ENCODE results near the gene BCAR3.

Gene BCAR3

DNA sequence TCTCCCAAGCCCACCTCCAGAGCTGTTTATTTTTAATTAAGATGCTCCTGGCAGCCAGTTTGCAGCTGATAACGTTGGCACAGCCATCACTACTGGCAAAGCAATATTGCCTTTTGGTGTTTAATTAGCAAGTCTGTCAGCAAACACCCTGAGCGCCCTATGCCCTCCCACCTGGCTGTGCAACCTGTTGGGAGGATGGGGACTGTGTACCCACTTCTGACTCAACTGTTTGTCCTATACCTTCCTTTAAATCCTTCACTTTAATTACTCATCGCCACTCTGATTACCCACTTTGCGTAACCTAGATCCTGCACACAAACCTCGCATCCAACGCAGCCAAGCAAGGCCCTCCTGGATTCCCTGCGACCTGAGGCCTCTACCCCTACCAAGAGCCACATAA is 67.1 kb downstream of the BCAR3 start:
- no peak for DNase-seq

DNA sequence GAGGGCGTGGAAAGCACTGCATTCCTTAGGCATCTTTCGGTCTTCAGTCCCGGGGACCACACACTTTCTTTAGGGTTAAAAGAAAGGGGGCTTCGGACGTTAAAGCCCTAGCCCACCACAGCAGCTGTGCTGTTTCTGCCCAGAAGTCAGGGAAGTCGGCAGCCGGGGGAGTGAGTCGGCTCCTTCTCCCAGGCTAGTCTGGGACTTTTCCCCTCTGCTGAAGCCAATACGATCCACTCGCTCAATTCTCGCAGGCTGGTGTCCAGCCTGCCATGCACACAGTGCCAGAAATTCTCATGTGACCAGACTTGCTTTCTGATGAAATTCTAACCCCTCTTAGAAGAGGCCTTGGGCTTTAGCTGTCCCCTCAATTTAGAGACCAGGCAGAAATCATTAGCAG is 67.7 kb downstream of the BCAR3 start:
- DNase-seq = no peak

DNA sequence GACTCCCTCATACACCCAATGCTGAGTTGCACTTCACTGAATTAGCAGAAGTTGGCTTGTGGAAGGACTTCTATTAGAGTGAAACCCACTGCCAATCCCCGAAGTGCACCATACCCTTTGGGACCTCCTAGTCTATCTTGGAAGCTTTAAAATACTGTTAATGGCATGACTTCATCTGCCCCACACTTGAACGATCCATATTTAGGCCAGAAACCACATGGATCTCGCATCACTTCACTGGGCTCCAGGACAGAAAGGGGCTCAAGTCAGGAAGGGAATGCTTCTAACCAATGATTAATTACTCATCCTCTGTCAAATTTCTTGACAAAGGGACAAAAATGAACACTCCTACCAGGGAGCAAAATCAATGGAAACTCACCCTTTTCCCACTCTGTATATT is 69.1 kb downstream of the BCAR3 start:
- no peak for DNase-seq

DNA sequence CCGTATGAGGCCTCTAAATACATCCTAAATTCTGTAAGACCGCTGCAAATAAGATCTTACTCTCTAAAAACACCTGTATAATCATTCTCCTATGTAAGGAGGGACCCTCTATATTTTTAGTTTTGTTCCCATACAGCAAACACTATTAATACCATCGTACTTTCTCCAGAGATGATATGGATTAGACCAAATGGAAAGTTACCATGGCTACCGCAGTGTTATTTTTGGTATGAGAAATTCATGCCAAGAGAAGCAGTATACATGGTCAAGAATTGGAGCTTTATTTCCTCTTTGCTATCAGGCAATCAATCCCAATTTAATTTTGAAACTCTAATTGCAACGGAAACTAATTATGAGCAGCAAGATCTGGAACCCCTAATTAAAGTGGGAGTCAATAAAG is 70.0 kb downstream of the BCAR3 start:
- no peak for DNase-seq

DNA sequence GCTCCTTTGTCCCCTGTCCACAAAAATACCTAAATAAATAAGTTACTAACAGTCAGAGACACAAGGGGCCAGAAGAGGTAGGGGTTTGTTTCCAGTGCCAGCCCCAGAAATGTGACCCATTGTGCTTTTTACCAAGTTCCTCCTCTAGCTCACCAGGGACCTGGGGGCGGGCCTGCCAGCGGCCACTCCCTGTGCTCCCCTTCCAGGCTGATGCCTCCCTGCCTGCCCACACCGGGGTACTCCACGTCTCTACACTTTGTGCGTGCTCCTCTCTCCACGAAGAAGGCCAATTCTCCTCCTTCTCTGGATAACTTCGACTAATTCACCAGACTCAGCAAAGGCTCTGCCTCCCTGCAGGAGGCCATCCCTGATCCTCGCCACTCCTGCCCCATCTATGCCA is 72.1 kb downstream of the BCAR3 start:
- DNase-seq = no peak

DNA sequence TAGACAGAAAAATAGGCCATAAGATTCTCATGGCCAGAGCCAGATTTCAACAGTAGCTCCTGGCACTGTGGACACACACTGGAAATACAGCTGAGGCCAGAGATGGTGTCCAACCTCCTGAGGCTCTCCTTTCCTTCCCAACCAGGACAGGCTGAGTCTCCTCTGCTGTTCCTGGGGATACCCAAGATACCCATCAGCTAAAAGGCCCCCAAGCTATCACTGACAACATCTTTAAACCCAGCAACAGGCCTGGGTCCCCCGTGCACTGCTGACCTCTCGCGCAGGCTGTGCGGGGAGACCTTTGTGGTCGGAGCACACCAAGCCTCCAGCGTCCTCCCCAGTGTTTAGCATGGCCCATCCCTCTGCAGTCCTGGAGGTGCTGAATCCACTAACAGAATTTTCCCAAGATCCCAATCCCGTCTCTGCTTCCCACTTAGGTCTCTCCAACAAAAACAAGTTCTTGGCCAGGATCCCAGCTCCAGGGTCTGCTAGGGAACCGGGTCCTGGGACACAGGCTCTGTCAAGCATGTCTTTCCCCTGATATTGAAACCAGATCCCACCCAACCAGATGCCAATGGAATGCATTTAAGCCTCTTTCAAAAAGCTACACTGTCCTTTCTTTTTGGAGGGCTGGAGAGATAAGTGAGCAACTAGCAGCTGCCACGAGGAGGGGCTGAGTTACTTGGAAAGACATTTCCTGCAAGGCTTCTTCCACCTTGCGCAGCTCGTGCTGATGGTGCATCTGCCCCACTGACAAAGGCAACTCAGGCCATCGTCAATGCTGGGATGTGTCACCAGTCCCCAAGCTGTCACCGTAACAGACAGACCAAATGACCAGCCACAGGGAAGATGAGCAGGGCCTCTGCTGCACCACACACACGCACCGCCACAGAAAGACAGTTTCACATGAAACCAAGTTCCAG is 73.2 kb downstream of the BCAR3 start:
- no peak for DNase-seq

DNA sequence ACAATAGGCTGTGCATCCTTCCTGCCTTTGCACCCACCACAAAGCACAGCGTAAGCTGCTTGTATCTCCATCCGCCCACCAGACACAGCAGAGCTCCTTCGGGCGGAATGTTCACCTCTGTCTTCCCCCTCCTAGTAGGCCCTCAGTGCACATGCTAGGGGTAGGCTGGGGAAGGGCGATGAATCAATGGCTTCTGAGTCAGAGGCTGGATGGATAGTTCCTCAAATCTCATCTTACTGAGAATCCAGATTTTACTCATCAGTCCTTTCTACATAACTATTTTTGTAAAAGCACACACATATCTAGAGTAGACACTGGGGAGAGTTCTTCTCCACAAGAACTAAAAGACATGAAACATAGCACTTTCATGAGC is 73.8 kb downstream of the BCAR3 start:
- DNase-seq = no peak

DNA sequence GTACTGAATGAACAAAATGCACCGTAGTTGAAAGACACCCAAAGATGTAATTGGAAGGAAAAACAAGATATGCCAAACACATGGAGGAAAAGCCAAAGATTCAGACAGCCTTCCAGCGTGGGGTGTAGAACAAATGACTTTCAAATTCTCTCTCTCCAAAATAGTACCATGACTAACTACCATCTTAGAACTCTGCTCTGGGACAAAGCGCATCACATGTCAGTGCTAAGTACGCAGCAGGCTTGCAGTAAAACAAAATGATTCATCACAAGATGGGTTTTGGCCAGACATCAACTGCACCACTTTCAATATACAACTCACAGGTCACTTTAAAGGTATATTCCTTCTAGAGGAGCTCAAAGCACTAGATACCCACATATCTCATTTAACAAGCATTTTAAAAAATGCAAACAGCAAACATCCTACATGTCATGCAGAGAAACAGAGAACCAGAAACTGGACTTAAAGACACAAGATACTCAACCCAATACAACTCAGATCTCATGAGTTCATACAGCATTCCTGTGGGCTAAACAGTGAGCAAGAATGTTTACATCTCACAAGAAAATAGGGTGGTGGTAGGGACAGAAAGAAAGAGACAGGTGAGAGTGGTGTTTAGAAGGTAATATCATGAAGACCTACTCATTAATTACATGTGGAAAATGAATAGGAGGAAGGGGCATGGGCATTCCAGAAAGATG is 75.7 kb downstream of the BCAR3 start:
- no peak for DNase-seq

DNA sequence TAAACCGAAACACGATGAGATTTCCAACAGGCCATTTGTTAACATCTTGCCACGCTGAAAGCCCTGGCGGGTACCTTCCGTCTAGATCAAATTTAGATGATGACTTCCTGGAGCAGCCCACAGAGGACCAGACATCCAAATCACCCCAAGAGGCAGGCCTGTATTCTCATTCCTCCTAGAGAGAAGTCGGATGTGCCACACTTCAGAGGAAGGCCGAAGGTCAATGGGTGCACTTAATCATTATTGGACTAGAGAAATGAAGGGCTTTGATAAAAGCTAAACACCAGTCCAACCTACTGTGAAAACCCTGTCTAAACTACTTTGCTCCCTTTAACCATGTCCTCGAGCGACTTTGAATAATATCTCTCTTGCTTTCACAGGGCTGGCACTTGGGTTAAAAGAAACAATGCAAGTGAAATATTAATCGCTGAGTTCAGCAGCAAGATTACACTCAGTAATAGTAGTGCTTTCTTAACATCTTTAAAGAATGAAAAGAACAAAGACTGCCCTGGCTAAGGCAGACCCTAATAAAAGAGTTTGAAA is 76.5 kb downstream of the BCAR3 start:
- DNase-seq = no peak

DNA sequence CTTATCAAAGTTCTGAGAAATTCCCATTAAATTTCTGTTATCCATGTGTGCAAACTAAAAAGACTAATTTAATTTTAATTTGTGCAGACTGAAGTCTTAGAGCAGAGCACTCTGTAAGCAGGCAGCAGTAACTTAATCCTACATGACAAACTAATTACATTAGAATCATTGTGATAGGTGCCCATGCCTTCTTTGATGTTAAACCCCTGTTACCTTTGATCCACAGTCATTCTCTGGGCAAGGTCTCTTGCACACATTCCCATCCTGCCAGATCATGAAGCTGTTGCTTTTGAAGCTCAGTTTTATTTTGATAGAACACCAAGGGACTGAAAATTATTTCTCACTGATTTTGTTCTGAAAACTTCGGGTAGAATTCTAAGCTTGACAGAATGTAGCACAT is 77.2 kb downstream of the BCAR3 start:
- DNase-seq = no peak

DNA sequence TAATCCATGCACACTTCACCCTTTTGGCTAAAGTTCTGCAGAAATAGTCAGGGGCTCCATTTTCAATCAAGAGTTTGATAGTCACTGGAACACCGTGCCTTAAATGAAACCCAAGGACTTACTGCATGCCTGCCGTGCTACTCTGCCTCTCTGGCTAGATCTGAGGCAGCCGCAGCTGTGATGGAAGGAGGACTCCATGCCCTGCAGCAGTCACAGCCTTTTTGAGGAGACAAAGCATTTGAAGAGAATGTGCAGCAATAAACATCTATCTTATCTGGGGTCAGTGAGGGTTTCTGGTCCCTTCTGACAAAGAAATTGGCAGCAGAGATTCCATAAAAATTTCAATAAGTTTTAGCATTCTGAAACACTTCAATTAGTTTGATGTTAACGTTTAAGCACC is 78.0 kb downstream of the BCAR3 start:
- no peak for DNase-seq

DNA sequence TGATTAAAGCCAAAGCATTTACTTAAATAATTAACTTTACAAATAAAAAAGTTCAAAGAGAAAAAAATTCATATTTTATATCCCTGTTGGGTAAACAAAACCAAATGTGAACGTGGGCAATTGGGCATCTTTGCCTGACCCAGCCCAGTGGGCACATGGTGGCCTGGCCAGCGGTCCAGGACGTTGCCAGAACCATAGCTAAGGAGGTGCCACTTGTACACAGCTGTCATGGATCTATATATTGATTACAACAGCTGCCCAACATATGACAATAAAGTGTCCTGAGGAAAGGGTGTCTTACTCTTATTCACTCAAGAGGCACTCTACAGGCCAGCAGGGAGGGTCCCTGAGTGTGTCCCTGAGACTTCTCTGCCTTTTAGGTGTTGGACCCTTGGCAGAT is 78.5 kb downstream of the BCAR3 start:
- DNase-seq = no peak

DNA sequence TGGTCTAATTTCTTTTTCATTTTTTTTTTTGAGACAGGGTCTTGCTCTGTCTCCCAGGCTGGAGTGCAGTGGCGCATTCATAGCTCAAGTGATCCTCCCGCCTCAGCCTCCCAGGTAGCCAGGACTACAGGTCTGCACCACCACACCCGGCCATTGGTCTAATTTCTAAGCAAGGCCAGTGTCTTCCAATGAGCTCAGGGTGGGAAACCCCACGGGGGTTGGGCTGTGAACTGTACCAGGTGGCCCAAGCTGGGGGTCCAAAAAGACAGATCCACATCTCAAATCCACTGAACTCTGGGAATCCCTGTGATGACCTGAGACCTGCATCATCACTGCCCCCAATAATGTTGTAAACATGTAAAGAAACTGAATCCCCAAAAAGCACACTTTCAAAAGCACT is 79.5 kb downstream of the BCAR3 start:
- no peak for DNase-seq

DNA sequence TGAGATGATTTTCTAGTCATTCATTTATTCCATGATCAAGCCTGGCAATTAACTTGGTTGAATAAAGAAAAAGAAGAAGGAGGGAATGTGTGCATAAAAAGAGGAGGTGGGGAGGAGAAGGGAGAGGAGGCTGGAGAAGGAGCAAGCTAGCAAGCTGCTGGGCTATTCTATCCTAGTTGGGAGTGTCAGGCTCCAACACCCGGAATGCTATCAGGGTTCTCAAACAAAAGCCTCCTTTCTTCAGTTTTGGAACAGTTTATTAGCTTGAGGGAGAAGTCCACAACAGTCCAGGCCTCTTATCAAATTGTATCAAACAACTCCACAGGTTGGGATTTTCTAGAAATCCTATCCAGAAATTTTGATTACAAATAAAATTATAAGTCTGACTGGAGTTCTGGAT is 80.0 kb downstream of the BCAR3 start:
- DNase-seq = no peak

DNA sequence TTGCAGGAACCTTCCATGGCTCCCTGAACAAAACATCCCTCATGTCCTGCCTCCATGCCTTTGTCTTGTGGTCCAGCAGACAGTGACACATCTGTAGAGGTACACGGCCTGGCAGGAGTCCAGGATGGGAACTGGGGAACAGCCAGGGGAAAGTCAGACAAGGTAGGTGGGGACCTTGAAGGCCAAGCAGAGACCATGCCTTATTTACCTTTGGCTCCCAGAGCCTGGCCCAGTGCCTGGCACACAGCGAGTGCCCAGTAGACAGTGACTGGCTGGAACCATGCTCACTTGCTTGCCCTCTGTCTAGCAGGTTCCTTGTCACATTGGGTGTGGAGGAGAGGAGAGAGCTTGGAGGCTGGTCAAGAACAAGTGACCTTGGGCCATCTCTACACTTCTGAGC is 81.0 kb downstream of the BCAR3 start:
- DNase-seq = no peak

DNA sequence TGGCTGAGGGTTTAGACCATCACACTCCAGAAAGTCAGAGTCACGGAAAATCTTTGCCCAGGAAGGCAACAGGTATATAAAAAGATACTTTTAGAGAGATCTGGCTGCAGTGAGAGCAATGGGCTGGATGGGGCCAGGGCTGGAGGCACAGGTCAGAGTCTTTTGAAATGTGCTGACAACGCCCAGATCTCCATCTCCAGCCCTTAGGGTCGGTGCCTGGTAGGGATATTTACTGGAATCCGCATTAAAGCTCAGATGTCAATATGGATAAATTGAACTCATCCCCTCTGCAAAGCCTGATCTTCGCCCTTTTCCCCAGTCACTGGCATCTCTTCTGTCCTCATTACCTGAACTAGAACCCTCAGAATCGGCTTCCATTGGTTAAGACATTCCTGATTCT is 82.2 kb downstream of the BCAR3 start:
- DNase-seq = no peak

DNA sequence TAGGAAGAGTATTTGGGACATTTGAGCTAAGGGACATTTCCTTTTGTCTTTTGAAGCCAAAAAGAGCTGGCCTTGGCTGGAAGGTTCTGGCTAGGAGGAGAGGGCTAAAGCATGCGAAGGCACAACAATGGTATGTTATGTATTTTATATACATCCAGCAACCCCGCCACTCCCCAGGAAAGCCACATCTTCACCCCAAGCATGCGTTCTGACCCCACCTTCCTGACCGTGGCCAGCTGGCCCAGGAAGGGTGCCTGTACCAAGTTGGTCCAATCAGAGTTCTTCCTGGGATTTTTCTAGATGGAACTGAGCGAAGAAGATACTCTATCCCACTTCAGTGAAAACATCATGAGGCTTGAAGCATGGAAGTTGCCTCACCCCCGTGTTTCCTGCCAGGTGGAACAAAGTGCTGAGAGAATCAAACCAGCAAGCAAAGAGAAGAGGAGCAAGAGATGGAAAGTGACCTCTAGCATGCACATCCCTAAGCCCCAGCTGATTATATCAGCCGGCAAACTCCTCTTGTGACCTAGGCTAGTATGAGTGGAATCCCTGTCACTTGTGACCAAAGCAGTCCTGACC is 82.7 kb downstream of the BCAR3 start:
- no peak for DNase-seq

DNA sequence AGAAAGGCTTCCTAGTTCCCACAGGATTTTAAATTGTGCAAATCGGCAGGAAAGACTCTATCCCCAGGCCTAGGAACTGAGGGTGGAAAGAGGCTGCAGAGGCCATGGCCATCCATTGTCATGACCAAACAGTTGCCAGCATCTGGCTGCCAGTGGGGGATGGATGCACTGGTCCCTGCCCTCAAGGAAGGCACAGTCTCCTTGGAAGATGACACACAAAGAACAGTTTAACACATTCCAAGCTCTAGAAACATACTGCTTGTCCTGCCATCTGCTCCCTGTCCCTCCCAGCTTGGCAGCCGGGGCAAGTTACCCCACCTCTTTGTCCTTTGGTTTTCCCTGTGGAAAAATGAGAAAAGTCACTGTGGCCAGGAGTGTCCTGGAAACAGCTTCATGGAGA is 83.2 kb downstream of the BCAR3 start:
- DNase-seq = no peak

DNA sequence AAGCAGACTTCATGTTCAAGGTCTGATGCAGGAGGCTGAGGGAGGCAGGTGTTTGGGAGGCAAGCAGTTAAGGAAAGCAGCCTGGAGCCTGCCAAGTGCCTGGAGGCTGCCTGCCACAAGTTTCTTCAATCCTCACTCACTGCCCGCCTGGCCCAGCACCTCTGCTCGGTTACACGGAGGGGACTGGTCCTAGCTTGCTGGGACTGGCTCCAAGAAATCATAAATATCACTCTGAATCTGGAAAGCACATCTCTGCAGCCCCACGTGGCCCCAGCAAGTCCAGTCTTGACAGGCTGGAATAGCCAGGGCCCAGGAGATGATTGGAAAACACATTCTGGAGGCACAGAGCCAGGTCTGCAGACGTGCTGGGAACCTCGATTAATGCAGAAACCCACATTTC is 83.9 kb downstream of the BCAR3 start:
- DNase-seq = no peak

DNA sequence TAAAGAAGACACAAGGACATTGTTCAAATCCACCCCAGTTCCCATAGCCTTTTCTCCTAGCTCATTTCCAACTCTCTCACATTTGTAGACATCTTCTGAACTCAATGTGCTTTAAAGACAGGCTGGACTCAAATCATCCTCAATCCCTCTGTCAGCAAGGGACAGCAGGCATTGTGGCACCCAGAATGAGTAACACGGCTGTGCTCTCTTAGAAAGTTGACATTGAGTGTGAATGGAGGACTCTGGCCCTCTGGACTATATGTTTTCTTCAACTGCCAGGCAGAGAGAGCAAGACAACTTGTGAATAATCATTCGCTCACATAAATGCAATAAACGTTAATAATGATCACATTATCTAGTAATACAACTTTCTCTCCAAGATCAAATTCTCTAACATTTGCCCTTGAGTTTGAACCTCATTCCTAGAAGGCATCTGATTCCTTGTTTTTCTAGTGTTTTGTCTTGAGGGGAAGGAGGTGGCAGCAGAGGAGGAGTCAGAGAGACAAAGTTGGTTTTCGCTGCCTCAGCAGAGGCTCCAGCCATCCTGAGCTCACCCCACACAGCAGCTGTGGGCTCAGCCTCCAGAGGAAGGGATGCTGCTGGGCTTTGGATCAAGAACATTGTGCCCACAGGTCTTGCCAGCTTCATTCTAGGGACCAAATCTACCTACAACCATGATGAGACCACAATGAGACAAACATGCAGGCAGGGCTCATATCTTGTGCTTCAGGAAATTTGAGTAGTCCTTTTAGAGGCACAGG is 85.1 kb downstream of the BCAR3 start:
- DNase-seq = no peak

DNA sequence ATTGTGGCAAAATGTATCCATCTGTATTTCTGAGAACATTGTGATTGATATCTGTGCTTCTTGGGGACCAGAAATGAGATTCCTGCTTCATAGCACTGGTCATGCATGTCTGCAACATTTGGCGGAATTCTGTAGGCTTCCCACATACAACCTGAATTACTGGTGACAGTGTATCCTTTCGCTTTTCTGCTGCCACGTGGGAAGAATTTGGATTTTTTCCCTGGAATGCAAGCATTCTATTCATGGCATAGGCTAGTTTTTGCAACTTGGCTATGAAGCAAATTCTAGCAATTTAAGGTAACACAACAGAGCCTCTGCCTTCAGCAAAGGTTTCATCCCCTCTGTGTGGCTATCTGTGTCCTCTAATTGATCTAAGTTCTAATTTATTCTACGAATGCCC is 85.9 kb downstream of the BCAR3 start:
- no peak for DNase-seq

DNA sequence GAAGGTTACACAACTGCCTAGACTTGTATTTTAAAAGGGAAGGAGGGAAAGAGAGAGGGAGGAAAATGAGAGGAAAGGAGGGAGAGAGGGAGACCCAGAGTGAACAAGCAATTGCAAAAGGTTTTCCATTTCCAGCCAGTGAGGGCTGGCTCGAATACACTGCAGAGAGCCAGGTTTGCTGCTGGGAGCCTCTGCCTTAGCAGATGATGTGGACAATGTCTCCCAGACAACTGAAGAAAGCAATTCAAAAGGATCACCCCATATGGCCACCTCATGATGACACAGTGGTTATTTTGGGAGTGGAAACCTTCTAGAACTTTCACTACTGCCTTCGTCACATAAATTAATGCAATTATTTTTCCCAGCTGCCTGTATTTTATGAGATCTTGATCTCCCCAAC is 86.4 kb downstream of the BCAR3 start:
- no peak for DNase-seq

DNA sequence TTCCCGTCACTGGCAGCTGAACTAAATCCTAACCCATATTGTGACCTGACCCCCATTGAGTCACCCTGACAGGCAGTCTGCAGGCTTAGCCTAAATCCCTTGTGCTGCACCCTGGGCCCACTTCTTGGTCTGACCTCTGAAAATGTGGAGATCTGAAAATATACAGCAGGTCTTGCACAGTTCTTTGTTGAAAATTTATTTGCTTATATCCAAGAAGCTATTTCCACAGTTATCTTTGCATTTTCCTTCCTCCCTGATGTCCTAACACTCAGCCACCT is 87.1 kb downstream of the BCAR3 start:
- no peak for DNase-seq
